ENCODE results near the gene CDC34. TPM values are rescaled to one million over a fixed set of nuclear protein-coding genes. Genes with fewer than 3 reads are reported as not detected.
A peak's percentile ranks its signal among the peaks of the same experiment; 100 is the strongest.

The CDC34 gene
- total and polyA plus RNA-seq, 2 of the 8 experiments (the other 6 are each of a cell fraction or from before 2014, with no cell fraction given), result 95.9 to 129 TPM

GRCh38 chr19:548886-549830 lies 17.6 kb downstream of the CDC34 start:
- FAIRE-seq, result no peak
- Histone ChIP-seq H2AK5ac (ENCODE audit: low read depth, low read length) (no peak overlapping the region), H3K27me3 (replicated peaks in 1 of 4; ENCODE audit: control insufficient read depth in 3 of 4, extremely low read depth in 1 of 4, insufficient read depth in 3 of 4, low read length in 3 of 4) (no peaks in the 10 kb centered on the region), H3K18ac (ENCODE audit: extremely low read depth, low read length) (no peak overlapping the region), H3K9me3 (ENCODE audit: insufficient read depth in 2 of 2, low read depth in 1 of 2, low read length in 1 of 2) (no peaks in the 10 kb centered on the region), H2BK15ac (ENCODE audit: low read length) (no peak overlapping the region), H3K79me1 (ENCODE audit: low read depth, low read length) (no peaks in the 10 kb centered on the region), H3K56ac (replicated peaks; ENCODE audit: insufficient read length, low read depth, low read length) (no peak overlapping the region), H3K36me3 (ENCODE audit: control insufficient read depth in 2 of 4, insufficient read depth in 4 of 4, low read length in 3 of 4) (no peaks in the 10 kb centered on the region), H2BK12ac (ENCODE audit: low read depth, low read length) (no peak overlapping the region), H3K23ac (ENCODE audit: insufficient read length) (no peak overlapping the region), H3K14ac (ENCODE audit: insufficient read length) (no peak overlapping the region), H2BK5ac (ENCODE audit: low read depth, low read length) (no peak overlapping the region), H3K79me2 (ENCODE audit: control insufficient read depth in 1 of 2, insufficient read depth in 2 of 2, low read length in 2 of 2) (no peaks in the 10 kb centered on the region), H4K8ac (ENCODE audit: extremely low read depth, insufficient read depth, low read length) (no peak overlapping the region), H4K5ac (ENCODE audit: insufficient read length, low read depth, low read length) (no peak overlapping the region), H3K4me3 (ENCODE audit: extremely low read depth in 1 of 4, insufficient read depth in 2 of 4, low read depth in 3 of 4, low read length in 4 of 4) (no peak overlapping the region), H2BK120ac (replicated peaks; ENCODE audit: low read depth, low read length) (no peak overlapping the region), H3K9ac (replicated peaks in 1 of 4; ENCODE audit: extremely low read depth in 1 of 4, low read depth in 3 of 4, low read length in 3 of 4) (no peak overlapping the region), H2AFZ (ENCODE audit: low read length) (no peak overlapping the region), H3K4ac (replicated peaks; ENCODE audit: insufficient read length, low read depth, low read length) (no peak overlapping the region), H3K23me2 (ENCODE audit: low read depth, low read length) (peaks cover 3% of the 10 kb centered on the region; the same call in 1 of the 2 replicates), H2BK20ac (ENCODE audit: low read length) (no peak overlapping the region), H3K4me1 (replicated peaks in 1 of 4; ENCODE audit: control insufficient read depth in 3 of 4, insufficient read depth in 4 of 4, low read length in 3 of 4) (peaks cover 0 to 3% (median under 1%) of the 10 kb centered on the region in 4 experiments; a peak in 3 of 7 replicates), H3K27ac (ENCODE audit: low read depth, low read length) (no peak overlapping the region), H3K4me2 (ENCODE audit: insufficient read depth in 1 of 2, low read depth in 2 of 2, low read length in 2 of 2) (no peak overlapping the region), H4K20me1 (replicated peaks in 1 of 2; ENCODE audit: control insufficient read depth in 1 of 2, insufficient read depth in 2 of 2, low read length in 2 of 2) (peaks cover 2 to 4% of the 10 kb centered on the region in 2 experiments), H4K91ac (replicated peaks; ENCODE audit: insufficient read length, low read length) (no peak overlapping the region)
- TF ChIP-seq KDM1A (IDR thresholded peaks at IDR 0.05; ENCODE audit: borderline replicate concordance, low read length) (0 out of 2 replicates have a peak, but pooled peaks have one; percentile 39), BRCA1 (IDR thresholded peaks at IDR 0.05; ENCODE audit: low read depth, low read length) (no peak)
- ChIA-PET CTCF (ENCODE audit: partially characterized antibody) (interaction anchor here (0.7 to 1.5 kb wide), 3 partner anchors 8 to 57 kb away, joined by 3 to 4 read pairs (median 4); no protein-coding TSS in a partner anchor), POLR2A (ENCODE audit: partially characterized antibody) (interaction anchor here (1.5 to 7.3 kb wide), 4 partner anchors 10 to 25 kb away, joined by 3 to 40 read pairs (median 6); partner anchors contain the start of gene CDC34)
- WGBS, 2 experiments (ENCODE audit: extremely low coverage in 1 of 2, insufficient coverage in 1 of 2, insufficient read length in 1 of 2, insufficient replicate concordance in 2 of 2, low coverage in 1 of 2, low lambda C conversion rate in 2 of 2, missing lambda C conversion rate in 1 of 2), result 88% methylated on average over 27 of the region's 52 CpGs; no CpG with 5 or more reads in 1 of the 2 experiments
- no peak for DNase-seq (ENCODE audit: low read depth in 1 of 2, low spot score in 2 of 2)

All from H1 (cell line).